WTC11 (cell line): ENCODE results near the gene ELP4.

Experiments used
- MAX ChIP-seq: sonication (generic); formaldehyde crosslinking; IDR thresholded peaks from 2 replicates; pipeline ENCODE4 v1.8.0; 2022; ENCODE audit warnings: mild to moderate bottlenecking, missing genetic modification reagents
- TEAD1 ChIP-seq: sonication (generic); formaldehyde crosslinking; IDR thresholded peaks from 2 replicates; pipeline ENCODE4 v1.8.0; 2022; ENCODE audit warnings: mild to moderate bottlenecking, missing genetic modification reagents
- TF ChIP-seq, protein P1 (sequence below): fragments of 200-600 bp; IDR thresholded peaks from 2 replicates; pipeline ENCODE4 v1.8.0; 2022; ENCODE audit warnings: antibody characterized with exemption
- TF ChIP-seq, protein P2 (sequence below): sonication (generic); formaldehyde crosslinking; IDR thresholded peaks from 2 replicates; pipeline ENCODE4 v1.8.1; 2023; ENCODE audit warnings: mild to moderate bottlenecking, missing genetic modification reagents, moderate library complexity

- TF ChIP-seq, protein P1, sequence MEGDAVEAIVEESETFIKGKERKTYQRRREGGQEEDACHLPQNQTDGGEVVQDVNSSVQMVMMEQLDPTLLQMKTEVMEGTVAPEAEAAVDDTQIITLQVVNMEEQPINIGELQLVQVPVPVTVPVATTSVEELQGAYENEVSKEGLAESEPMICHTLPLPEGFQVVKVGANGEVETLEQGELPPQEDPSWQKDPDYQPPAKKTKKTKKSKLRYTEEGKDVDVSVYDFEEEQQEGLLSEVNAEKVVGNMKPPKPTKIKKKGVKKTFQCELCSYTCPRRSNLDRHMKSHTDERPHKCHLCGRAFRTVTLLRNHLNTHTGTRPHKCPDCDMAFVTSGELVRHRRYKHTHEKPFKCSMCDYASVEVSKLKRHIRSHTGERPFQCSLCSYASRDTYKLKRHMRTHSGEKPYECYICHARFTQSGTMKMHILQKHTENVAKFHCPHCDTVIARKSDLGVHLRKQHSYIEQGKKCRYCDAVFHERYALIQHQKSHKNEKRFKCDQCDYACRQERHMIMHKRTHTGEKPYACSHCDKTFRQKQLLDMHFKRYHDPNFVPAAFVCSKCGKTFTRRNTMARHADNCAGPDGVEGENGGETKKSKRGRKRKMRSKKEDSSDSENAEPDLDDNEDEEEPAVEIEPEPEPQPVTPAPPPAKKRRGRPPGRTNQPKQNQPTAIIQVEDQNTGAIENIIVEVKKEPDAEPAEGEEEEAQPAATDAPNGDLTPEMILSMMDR, result no peak
- TF ChIP-seq MAX, result no peak
- TF ChIP-seq, protein P2, sequence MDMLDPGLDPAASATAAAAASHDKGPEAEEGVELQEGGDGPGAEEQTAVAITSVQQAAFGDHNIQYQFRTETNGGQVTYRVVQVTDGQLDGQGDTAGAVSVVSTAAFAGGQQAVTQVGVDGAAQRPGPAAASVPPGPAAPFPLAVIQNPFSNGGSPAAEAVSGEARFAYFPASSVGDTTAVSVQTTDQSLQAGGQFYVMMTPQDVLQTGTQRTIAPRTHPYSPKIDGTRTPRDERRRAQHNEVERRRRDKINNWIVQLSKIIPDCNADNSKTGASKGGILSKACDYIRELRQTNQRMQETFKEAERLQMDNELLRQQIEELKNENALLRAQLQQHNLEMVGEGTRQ, result no peak
- no peak for TF ChIP-seq TEAD1 (CRISPR knock-in tag)
Measured at GRCh38 chr11:31651208-31651607, 141.6 kb downstream of the ELP4 start.
